Measurements from ENCODE around the gene AVEN.
"Not testable (repeated sequence)": the region's sequence is repeated elsewhere in the genome, so short reads cannot be mapped to it uniquely, and the experiment has no call there.

The AVEN gene, protein sequence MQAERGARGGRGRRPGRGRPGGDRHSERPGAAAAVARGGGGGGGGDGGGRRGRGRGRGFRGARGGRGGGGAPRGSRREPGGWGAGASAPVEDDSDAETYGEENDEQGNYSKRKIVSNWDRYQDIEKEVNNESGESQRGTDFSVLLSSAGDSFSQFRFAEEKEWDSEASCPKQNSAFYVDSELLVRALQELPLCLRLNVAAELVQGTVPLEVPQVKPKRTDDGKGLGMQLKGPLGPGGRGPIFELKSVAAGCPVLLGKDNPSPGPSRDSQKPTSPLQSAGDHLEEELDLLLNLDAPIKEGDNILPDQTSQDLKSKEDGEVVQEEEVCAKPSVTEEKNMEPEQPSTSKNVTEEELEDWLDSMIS

DNA sequence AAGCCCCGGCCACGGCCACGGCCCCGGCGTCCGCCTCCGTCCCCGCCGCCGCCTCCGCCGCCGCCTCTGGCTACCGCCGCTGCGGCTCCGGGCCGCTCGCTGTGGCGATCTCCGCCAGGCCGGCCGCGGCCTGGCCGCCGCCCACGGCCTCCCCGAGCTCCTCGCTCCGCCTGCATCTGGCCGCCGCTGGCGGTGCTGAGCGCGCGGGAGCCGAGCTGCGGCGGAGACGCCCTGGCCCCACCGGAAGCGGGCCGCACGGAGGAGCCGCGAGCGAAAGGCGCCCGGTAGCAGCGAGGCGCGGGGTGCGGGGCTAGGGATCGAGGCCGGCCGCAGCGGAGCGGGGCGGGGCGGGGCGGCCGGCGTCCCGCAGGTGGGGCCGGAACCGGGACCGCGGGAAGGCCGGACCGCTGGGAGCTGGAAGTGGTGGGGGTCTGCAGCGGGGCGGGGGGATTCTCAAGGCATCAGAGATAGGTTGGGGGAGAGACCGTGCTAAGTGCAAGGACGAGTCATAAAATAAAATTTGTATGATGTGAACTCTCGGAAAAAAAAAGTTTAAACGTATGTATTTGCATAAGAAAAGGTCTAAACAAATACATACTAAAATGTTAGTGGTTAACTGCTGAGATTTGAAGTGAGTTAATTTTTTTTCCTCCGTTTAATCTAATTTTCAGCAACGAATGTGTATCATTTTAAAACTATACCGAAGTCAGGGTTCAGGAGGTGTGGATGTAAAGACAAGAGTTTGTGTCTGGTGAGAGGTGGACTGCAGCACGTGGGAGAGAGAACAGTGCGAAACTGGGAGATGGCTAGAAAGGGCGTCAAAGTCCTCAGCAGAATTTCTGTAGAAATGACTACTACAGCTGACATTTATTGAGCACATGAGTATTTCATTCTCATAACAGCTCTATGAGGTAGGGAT lies at the start of gene AVEN:
AVEN (minus strand) TSS at position 334 of the 919 bp plus-strand sequence; CDS start at position 176, 158 bp downstream.
- peak; percentile 71 for DNase-seq

DNA sequence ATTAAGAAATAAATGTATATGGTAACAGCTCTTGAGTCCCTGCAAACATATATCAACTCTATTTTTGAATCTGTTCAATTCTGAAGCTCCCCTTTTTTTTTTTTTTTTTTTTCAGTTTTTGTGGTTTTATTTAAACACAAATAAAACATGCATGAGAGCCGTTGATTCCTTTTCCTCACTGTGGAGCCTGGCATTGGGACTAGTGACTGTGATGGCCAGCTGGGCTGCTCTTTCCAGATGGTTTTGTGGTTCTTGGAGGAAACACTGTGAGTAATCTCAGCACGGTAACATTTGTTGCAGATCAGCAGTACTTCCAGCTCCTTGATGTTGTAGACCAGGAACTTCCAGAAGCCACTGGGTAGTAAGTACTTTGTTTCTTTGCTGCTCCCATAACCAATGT lies 46.7 kb upstream of the AVEN start:
- DNase-seq, result no peak

DNA sequence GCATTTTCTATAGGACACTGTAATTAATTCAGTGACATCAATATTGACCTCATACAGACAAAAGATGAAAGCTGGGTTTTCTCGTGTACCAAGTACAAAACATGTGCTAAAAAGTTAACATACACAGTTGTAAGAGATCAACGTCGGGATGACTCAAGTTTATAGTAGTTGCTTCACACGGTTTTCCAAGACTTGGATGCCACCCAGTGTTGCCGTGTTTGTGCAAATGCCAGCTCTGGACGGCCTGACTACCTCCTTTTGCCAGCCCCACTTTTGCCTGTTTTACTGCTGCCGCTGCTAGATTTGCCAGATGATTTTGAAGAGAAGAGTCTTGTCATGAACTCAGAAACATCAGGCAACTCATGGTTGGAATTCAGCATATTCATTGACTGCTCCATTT lies 45.1 kb upstream of the AVEN start:
- no peak for DNase-seq

DNA sequence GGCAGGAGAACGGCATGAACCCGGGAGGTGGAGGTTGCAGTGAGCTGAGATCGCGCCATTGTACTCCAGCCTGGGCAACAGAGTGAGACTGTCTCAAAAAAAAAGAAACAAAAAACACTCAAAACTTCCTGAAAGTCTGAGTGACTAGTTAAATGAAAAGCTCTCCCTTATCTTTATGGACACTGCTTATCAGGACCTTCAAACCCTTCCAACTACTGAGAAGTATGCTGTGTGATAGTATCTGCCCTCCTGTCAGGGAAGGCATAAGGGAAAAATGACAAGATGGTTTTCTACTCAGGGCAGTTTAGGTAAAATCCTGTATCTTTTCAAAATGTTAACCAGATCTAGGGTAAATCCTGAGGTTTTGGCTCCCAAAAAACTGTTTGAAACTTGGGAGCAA lies 40.9 kb upstream of the AVEN start:
- DNase-seq, result no peak

DNA sequence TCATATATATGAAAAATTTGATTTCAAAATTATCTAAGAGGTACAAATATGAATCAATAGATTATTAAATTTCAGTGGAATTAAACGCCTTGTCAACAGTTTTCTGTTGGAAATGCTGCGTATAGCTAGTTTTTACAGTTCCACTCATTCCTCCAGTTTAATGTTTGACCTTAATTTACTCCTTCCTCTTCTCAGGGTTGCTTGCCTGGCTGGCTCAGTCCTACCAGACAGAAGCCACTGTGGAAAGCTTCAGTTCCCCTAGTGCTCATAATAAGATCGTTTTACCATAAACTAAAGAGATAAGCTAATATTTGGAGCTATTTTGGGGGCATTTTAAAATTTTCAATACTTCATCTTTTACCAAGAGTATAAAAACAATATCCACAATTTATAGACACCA lies 39.9 kb upstream of the AVEN start:
- DNase-seq, result no peak

DNA sequence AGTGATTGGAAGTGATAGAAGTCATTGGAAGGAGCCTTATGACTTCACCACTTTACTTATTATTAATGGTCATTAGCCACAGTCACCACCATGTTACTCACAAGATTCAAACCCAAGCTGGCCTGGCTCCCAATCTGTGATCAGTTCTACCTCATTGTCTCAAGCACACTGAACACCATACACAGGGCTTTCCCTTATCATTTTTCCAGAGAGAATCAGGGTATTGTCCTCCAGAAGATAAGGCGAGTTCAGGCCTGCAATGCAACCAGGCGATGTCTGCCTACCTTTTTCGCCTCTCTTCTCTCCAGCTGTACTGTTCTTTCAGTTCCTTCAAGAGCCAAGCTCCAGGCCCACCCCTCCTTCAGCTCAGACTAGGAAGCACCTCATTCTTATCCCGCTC lies 37.8 kb upstream of the AVEN start:
- DNase-seq, result no peak

DNA sequence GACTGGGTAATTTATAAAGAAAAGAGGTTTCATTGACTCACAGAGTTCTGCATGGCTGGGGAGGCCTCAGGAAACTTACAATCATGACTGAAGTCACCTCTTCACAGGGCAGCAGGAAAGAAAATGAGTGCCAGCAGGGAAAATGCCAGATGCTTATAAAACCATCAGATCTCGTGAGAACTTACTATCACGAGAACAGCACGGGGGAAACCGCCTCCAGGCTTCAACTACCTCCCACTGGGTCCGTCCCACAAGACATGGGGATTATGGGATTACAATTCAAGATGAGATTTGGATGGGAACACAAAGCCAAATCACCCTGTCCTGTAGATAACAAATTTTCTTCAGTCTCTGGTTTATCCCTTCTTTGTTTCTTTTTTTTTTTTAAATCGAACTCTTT lies 31.0 kb upstream of the AVEN start:
- DNase-seq, result no peak

DNA sequence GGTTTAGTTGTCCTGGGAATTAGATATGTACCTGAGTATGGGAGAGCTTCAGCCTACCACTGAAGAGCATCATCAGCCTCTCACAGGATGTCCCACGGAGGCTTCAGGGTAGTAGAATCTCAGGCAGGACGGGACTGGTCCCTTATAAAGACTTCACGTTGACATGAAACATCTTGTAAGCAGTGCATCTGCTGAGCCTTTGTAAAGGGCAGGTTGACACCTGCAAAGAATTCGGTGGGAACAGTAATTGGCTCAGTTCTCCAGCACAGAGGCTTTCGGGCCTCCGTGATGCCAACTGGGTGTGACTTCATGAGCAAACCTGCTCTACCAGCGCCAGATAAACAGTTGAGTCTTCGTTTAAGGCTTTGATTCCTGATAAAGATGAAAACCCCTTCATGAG lies 26.9 kb upstream of the AVEN start:
- DNase-seq, result no peak

DNA sequence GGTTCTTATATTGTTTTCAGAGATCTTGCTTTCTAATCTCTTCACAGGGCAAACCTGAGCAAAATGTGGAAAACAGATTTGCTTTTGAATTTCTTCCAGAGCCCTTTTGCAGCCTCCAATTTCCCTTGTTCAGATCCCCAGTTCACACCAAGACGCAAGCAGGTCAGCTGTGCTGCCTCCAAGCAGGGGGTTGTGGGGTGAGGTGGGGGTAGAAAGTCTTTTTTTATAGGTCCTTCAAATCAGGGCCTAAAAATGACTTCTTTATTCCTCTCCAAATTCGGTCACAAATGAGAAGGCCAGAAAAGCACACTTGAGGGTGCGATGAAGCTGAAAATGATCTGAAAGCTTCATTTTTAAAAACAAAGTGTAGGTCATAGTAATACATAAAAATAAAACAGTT lies 26.3 kb upstream of the AVEN start:
- no peak for DNase-seq

DNA sequence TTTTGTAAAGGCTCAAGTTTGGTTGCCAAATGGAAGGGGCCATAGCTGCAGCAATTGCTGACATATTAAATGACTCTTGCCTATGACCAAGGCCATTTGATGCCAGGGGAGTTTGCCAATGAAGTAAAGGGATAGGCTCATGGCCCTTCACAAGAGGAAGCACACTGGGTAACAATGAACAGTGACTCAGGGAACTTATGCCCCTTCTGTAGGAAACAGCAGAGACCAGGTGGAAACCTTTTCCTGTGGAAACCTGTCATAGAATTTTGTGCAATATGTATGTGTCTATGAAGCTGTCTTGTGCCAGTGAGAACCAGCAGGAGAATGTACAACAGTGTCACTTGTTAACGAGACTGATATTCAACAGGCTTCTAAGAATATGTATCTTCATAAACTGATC lies 25.4 kb upstream of the AVEN start:
- no peak for DNase-seq

DNA sequence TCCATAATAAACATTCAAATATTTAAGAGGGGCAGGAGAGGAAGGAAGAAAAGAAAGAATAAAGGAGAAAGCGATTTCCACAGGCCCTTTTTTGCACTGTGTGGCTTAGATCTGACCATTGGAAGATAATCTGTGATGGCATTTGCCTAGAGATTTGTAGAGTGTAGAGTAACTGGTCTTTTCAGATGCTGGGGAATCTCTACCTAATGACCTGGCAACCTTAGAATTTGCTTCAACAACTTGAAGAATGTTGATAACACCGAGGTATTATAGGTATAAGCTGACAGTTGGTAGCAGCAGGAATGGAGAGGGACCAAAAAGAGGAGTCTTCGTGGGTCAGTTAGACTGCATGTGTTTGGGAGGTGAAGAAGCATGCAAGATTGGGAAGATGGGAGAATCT lies 20.9 kb upstream of the AVEN start:
- DNase-seq, result no peak

DNA sequence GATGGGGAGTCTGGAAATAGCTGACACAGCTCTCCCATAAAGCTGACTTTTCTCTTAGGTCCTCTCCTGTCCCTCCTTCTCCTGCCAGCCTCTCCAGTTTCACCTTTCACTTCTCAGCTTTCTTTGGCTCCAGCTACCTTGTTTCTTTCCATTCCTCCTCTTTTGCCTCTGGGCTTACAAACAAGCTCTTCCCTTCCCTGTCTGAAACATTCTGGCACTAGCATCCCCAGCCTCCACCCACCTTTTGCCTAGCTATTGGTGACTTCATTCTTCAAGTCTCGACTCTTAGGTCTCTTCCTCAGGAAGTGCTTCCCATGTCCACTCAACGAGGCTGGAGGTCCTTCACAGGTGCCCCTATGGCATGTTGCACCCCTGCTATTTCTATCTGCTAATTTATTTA lies 20.5 kb upstream of the AVEN start:
- no peak for DNase-seq

DNA sequence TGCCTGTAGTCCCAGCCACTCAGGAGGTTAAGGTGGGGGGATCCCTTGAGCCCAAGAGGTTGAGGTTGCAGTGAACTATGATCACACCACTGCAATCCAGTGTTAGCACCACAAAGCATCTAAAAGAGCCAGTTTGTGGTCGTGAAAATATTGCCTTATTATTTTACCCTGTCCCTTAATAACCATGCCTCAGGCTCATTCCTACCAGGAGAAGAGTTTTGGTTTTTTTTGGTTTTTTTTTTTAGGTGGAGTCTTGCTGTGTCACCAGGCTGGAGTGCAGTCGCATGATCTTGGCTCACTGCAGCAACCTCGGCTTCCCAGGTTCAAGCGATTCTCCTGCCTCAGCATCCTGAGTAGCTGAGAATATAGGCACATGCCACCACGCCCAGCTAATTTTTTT lies 17.9 kb upstream of the AVEN start:
- no peak for DNase-seq

DNA sequence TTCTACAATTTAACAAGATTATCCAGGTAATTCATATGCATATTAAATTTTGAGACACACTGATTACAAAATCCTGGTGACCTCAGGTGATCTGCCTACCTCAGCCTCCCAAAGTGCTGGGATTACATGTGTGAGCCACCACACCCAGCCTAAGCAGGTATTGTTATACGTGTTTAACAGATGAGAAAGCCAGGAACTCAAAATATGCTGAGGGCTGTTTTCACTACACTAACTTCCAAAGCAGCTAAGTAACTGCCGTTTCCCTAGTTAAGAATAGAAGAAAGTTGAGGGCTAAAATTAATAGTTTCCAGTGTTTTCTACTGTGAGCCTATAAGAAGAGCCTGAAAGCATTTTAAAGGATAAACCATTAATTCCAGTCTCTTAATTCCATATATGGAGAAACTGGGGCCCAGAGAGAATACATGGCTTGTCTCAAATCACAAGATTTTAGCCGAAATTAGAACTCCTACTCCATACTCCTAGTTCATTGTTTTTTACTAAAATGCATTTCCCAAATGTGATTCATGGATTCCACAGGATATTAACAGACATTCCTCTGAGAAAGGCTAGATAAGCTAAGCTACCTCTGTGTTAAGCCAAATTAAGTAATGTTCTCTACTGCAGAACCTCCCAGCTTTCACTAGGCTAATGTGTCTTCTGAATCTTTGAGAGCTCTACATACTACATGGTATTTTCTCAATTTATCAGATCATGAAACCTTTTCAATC lies 17.0 kb upstream of the AVEN start:
- no peak for DNase-seq

DNA sequence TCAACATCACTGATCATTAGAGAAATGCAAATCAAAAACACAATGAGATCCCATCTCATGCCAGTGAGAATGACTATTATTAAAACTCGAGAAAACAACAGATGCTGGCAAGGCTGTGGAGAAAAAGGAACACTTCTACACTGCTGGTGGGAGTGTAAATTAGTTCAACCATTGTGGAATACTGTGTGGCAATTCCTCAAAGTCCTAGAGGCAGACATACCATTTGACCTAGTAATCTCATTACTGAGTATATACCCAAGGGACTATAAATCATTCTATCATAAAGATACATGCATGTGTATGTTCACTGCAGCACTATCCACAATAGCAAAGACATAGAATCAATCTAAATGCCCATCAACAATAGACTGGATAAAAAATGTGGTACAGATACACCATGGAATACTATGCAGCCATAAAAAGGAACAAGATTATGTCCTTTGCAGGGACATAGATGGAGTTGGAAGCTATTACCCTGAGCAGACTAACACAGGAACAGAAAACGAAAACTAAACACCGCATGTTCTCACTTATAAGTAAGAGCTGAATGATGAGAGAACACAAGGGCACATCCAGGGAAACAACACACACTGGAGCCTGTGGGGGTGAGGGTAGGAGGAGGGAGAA lies 15.2 kb upstream of the AVEN start:
- no peak for DNase-seq

DNA sequence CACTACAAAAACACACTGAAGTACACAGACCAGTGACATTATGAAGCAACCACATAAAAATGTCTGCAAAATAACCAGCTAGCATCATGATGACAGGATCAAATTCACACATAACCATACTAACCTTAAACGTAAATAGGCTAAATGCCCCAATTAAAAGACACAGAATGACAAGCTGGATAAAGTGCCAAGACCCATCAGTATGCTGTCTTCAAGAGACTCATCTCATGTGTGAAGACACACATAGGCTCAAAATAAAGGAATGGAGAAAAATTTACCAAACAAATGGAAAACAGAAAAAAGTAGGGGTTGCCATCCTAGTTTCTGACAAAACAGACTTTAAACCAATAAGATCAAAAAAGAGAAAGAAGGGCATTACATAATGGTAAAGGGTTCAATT lies 11.4 kb upstream of the AVEN start:
- not testable (repeated sequence) for DNase-seq

DNA sequence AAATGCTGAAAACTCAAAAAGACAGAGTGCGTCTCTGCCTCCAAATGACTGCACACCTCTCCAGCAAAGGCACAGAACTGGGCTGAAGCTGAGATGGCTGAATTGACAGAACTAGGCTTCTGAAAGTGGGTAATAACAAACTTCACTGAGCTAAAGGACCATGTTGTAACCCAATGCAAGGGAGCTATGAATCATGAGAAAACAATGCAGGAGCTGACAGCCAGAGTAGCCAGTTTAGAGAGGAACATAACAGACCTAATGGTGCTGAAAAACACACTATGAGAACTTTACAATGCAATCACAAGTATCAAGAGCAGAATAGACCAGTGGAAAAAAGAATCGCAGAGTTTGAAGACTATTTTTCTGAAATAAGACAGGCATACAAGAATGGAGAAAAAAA lies 10.1 kb upstream of the AVEN start:
- no peak for DNase-seq

DNA sequence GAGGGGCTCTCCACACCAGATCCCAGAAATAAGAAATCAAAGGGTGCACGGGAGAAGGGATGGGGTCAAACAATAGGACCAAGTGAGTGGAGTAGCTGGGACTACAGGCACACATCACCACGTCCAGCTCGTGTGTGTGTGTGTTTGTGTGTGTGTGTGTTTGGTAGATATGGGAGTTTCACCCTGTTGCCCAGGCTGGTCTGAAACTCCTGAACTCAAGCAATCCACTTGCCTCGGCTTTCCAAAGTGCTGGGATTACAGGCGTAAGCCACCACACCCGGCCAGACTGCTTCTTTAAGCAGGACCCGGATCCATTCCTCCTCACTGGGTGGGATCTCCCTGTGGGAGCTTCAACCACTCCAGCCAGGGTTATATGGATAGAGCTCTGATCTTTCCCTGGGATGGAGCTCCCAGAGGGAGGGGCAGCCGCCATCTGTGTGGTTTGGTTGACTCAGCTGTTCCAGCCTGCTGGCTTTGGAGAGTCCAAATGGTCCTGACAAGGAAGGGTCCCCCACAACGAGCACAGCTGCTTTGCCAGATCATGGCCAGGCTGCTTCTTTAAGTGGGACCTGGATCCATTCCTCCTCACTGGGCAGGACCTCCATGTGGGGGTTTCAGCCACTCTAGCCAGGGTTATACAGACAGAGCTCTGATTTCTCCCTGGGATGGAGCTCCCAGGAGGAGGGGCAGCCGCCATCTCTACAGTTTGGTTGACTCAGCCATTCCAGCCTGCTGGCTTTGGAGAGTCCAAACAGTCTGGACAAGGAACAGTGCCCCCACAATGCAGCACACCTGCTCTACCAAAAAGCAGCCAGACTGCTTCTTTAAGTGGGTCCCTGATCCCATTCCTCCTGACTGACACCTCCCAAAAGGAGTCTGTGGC lies 9.1 kb upstream of the AVEN start:
- DNase-seq, result no peak

DNA sequence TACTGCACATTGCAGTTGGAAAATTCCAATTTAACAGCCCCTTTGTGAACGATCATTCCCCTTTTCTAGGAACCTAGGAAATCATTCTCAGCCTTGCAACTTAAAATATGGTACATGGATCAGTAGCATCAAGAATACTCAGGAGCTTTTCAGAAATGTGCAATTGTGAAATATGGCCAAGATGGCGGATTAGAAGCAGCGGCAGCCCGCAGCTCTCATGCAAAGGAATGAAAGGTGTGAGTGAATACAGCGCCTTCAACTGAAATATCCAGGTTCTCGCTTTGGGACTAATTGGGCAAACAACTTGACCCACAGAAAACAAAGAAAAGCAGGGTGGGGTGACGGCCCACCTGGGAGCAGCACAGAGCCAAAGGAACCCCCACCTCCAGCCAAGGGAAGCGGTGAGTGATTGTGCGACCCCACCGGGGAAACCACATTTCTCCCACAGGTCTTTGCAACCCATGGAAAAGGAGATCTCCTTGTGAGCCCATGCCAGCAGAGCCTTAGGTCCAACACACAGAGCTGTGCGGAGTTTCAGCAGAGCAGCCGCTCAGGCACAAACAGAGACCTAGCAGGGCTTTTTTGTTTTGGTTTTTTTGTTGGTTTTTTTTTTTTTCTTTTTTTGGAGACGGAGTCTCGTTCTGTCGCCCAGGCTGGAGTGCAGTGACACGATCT lies 7.6 kb upstream of the AVEN start:
- no peak for DNase-seq

DNA sequence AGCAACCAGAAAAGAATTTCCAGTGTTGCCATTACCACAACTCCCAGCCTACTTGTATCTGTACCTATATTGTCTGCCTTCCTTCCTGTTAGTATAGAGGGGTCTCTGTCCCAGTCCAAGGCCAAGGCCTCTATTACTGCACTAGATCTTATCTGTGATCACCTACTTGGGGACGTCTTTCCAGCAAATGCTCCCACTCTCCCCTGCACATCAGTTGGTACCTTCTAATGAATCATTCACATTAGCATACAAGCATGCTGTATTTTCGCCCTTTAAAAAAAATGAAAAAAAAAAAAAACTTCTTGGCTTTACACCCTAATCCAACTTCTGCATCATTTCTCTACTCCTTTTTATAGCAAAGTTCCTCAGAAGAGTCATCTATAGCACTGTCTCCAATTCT lies 4.8 kb upstream of the AVEN start:
- no peak for DNase-seq

DNA sequence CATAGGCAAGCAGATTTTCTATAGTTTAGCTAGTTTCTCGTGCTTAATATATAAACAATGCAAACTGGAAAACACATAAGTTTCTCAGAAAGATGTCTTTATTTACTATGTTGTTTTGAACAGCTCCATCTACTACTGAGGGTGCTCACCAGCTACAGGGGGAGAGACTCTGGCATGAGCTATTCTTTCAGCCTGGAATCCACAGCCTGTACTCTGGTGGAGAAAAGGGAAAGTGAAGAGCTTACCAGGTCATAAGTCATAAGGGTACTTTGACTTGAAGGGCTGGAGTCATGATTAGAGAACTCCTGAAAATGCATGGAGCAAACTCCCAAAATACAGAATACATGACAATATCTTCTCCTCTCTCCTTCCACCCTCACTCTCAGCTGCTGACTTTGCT lies 4.4 kb upstream of the AVEN start:
- DNase-seq, result no peak

DNA sequence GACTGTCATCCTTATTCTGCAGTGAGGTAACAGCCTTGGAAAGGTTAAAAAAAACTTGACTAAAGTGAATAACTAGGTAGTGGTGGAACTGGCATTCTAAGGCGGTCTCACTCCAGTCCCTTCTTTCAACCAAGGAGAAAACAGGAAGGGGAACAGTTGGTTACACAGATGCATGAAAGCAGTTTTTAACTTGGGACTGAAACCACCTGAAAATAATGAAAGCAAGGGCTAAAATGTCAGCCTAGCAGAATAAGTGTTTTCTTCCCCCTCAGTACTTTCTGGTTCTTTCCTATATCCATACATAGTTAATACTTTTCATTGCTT lies 748 bp upstream of the AVEN start:
- no peak for DNase-seq

Data from CD4-positive, alpha-beta T cell treated with Interleukin-17A for 4 hours (primary cell).